HepG2 (cell line): ENCODE measurements around the gene SIMC1. TPM values are rescaled to one million over a fixed set of nuclear protein-coding genes. Genes with fewer than 3 reads are reported as not detected.

Experiments
- ATAC-seq: fragments of 200-7000 bp; cut with Tn5 transposase; 3 replicates; pipeline ENCODE4 v1.9.1; 2020; ENCODE audit warnings: mild to moderate bottlenecking, moderate library complexity
- BruUV-seq: library from RNA; stranded (reverse); fragments of 400-500 nt; replicated peaks from 2 replicates; lab custom pipeline; 2021; lab: Mats Ljungman, UMichigan
- CTCF ChIA-PET: fragments of 300-600 bp; formaldehyde crosslinking; extraction: SDS; loops from one replicate; lab custom pipeline; 2021; ENCODE audit warnings: low total read pairs, inconsistent platforms, low intra/inter-chr PET ratio; lab: Yijun Ruan, JAX
- POLR2A ChIA-PET: fragments of 350-600 bp; sonication (Branson Sonifier 250); formaldehyde crosslinking; loops from one replicate; lab custom pipeline; 2020; ENCODE audit warnings: antibody characterized with exemption, inconsistent platforms; lab: Yijun Ruan, JAX
- DNase-seq: peaks from one replicate; pipeline ENCODE4 v3.0.0-alpha.2; 2015; ENCODE audit warnings: low spot score
- FAIRE-seq: peaks from 3 replicates; lab custom pipeline; 2011; peaks lifted over from hg19 to GRCh38; lab: Jason Lieb, UNC
- H2AFZ ChIP-seq: one replicate; pipeline ENCODE4 v1.6.1; 2011; ENCODE audit warnings: low read length, inconsistent platforms
- H3K27ac ChIP-seq: fragments of 300-600 bp; 3 replicates; pipeline ENCODE4 v1.8.0; 2011; ENCODE audit warnings: mixed run types, mild to moderate bottlenecking, mixed read lengths, low read length, inconsistent platforms; ENCODE audit not compliant: insufficient read depth; ENCODE audit errors: extremely low read length
- H3K27me3 ChIP-seq, 2 experiments: fragments of 200-600 bp in 1 of 2; 2 replicates in 1 of 2; 3 replicates in 1 of 2; pipeline versions ENCODE4 v1.6.0 to v1.8.0; 2011; ENCODE audit warnings: low read length in 2 of 2, mild to moderate bottlenecking in 2 of 2, moderate library complexity in 2 of 2, inconsistent platforms in 1 of 2; ENCODE audit not compliant: insufficient read depth in 2 of 2, control insufficient read depth in 1 of 2
- H3K36me3 ChIP-seq, 2 experiments: fragments of 200-600 bp in 1 of 2; replicated peaks in 1 of 2; 2 replicates in 1 of 2; 3 replicates in 1 of 2; pipeline versions ENCODE4 v1.5.1 to v1.8.0; 2011; ENCODE audit warnings: low read length in 2 of 2, inconsistent platforms in 1 of 2; ENCODE audit not compliant: insufficient read depth in 2 of 2, control insufficient read depth in 1 of 2
- H3K4me1 ChIP-seq: 2 replicates; pipeline ENCODE4 v1.5.1; 2012; ENCODE audit warnings: low read length, inconsistent platforms; ENCODE audit not compliant: insufficient read depth
- H3K4me2 ChIP-seq: 2 replicates; pipeline ENCODE4 v1.6.0; 2011; ENCODE audit warnings: low read depth, low read length, inconsistent platforms
- H3K4me3 ChIP-seq, 3 experiments: fragments of 200-600 bp in 1 of 3; sonication (generic), shearing (Covaris generic) in 1 of 3; replicated peaks in 1 of 3; 2 replicates each; pipeline ENCODE4 v1.5.1; 2011 to 2016; ENCODE audit warnings: low read length in 3 of 3, inconsistent platforms in 2 of 3, low read depth in 2 of 3, mild to moderate bottlenecking in 2 of 3, control low read depth in 1 of 3, mixed read lengths in 1 of 3; ENCODE audit not compliant: insufficient read depth in 1 of 3
- H3K79me2 ChIP-seq: one replicate; pipeline ENCODE4 v1.6.1; 2011; ENCODE audit warnings: low read length, inconsistent platforms; ENCODE audit not compliant: insufficient read depth
- H3K9ac ChIP-seq: 2 replicates; pipeline ENCODE4 v1.6.0; 2011; ENCODE audit warnings: mild to moderate bottlenecking, low read depth, low read length, inconsistent platforms; ENCODE audit not compliant: insufficient read depth
- H3K9me3 ChIP-seq: 2 replicates; pipeline ENCODE4 v1.5.1; 2012; ENCODE audit warnings: mild to moderate bottlenecking, low read length
- H4K20me1 ChIP-seq: 2 replicates; pipeline ENCODE4 v1.6.0; 2011; ENCODE audit warnings: inconsistent platforms, mild to moderate bottlenecking, low read length, moderate library complexity; ENCODE audit not compliant: insufficient read depth
- GATA4 ChIP-seq: sonication (generic); IDR thresholded peaks from 2 replicates; pipeline ENCODE4 v1.6.1; 2016; ENCODE audit warnings: antibody characterized with exemption, low read depth, borderline replicate concordance
- NFIB ChIP-seq: sonication (generic); formaldehyde crosslinking; IDR thresholded peaks from 2 replicates; pipeline ENCODE4 v1.9.0; 2021; ENCODE audit warnings: missing genetic modification reagents, mild to moderate bottlenecking, borderline replicate concordance
- PHF5A ChIP-seq: IDR thresholded peaks from one replicate; pipeline ENCODE4 v1.6.1; 2018; ENCODE audit warnings: low read depth, missing genetic modification reagents; ENCODE audit not compliant: unreplicated experiment
- RXRB ChIP-seq: IDR thresholded peaks from 2 replicates; pipeline ENCODE4 v1.6.1; 2016; ENCODE audit warnings: borderline replicate concordance, missing genetic modification reagents, missing compliant biosample characterization
- ZNF768 ChIP-seq: sonication (generic); formaldehyde crosslinking; IDR thresholded peaks from 2 replicates; pipeline ENCODE4 v1.4.0; 2020; ENCODE audit warnings: missing genetic modification reagents
- WGBS: methylation state at CpG from one replicate; pipeline ENCODE4 v1.1.6; 2017; ENCODE audit warnings: low lambda C conversion rate; 5-methylcytosine and 5-hydroxymethylcytosine counted together
- in situ Hi-C: cut with HindIII; loops from 2 replicates; pipeline ENCODE4 v1.10.0; 2017; ENCODE audit warnings: low pct_unique_long_range_greater_than_20kb; ENCODE audit not compliant: extremely low pct_ligation_motif_present
- intact Hi-C: fragments of 100-400 bp; cut with micrococcal nuclease; formaldehyde crosslinking; loops from one replicate; pipeline ENCODE4 v1.10.0; 2022; ENCODE audit not compliant: unreplicated experiment
- polyA plus RNA-seq, 8 experiments: library from polyadenylated mRNA; depleted of rRNA in 3 of 8; stranded (reverse) in 7 of 8; unstranded in 1 of 8; fragments of >200 nt; fragmentation: Illumina TruSeq in 4 of 8; extraction: Trizol in 4 of 8; gene quantifications; 2 replicates each; pipeline versions ENCODE4 v1.2.1 to v1.2.3, GENCODE V29; 2011 to 2016; ENCODE audit warnings: low read depth in 4 of 8, missing spikeins in 1 of 8, mixed read lengths in 1 of 8; ENCODE audit not compliant: insufficient read depth in 1 of 8
- total RNA-seq, 5 experiments: library from RNA; depleted of rRNA; stranded (reverse); fragments of >200 nt; fragmentation: Illumina TruSeq; extraction: Trizol; gene quantifications; 2 replicates each; pipeline ENCODE4 v1.2.3, GENCODE V29; 2016; ENCODE audit warnings: low read depth in 1 of 5
- TF ChIP-seq, protein P1 (sequence below): sonication (generic); formaldehyde crosslinking; IDR thresholded peaks from 2 replicates; pipeline ENCODE4 v1.9.0; 2022; ENCODE audit warnings: missing genetic modification reagents, mild to moderate bottlenecking, borderline replicate concordance
- TF ChIP-seq, protein P2 (sequence below): sonication (generic); formaldehyde crosslinking; IDR thresholded peaks from 2 replicates; pipeline ENCODE4 v1.4.0; 2020; ENCODE audit warnings: missing genetic modification reagents

SIMC1 gene
- total and polyA plus RNA-seq, 2 of the 13 experiments (the other 11 are each of a cell fraction or from before 2014, with no cell fraction given), result 5.4 to 6.8 TPM

GRCh38 chr5:176355400-176356178 is 117.4 kb downstream of the SIMC1 start:
- intact Hi-C loops, result no loop called here
- in situ Hi-C loops, result no loop called here
- CTCF ChIA-PET, result no interaction called here
- no peak overlapping the region for H3K9ac ChIP-seq
- H3K4me1 ChIP-seq, result peaks cover 21% of the 10 kb centered on the region
- TF ChIP-seq ZNF768 (CRISPR knock-in tag), result peak; percentile 59; the same call in 1 of the 2 replicates
- no peak for TF ChIP-seq GATA4
- TF ChIP-seq NFIB (CRISPR knock-in tag), result no peak
- TF ChIP-seq RXRB (CRISPR knock-in tag), result no peak
- TF ChIP-seq PHF5A (CRISPR knock-in tag), result no peak
- TF ChIP-seq, protein P1, sequence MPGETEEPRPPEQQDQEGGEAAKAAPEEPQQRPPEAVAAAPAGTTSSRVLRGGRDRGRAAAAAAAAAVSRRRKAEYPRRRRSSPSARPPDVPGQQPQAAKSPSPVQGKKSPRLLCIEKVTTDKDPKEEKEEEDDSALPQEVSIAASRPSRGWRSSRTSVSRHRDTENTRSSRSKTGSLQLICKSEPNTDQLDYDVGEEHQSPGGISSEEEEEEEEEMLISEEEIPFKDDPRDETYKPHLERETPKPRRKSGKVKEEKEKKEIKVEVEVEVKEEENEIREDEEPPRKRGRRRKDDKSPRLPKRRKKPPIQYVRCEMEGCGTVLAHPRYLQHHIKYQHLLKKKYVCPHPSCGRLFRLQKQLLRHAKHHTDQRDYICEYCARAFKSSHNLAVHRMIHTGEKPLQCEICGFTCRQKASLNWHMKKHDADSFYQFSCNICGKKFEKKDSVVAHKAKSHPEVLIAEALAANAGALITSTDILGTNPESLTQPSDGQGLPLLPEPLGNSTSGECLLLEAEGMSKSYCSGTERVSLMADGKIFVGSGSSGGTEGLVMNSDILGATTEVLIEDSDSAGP (CRISPR knock-in tag), result no peak
- TF ChIP-seq, protein P2, sequence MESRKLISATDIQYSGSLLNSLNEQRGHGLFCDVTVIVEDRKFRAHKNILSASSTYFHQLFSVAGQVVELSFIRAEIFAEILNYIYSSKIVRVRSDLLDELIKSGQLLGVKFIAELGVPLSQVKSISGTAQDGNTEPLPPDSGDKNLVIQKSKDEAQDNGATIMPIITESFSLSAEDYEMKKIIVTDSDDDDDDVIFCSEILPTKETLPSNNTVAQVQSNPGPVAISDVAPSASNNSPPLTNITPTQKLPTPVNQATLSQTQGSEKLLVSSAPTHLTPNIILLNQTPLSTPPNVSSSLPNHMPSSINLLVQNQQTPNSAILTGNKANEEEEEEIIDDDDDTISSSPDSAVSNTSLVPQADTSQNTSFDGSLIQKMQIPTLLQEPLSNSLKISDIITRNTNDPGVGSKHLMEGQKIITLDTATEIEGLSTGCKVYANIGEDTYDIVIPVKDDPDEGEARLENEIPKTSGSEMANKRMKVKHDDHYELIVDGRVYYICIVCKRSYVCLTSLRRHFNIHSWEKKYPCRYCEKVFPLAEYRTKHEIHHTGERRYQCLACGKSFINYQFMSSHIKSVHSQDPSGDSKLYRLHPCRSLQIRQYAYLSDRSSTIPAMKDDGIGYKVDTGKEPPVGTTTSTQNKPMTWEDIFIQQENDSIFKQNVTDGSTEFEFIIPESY, result peak; percentile 56; the same call in 1 of the 2 replicates
- peaks cover 18% of the 10 kb centered on the region for H4K20me1 ChIP-seq
- H3K79me2 ChIP-seq, result peaks cover 55% of the 10 kb centered on the region
- H3K27ac ChIP-seq, result no peak overlapping the region
- H3K4me3 ChIP-seq, result no peak overlapping the region
- peak; percentile 65 for ATAC-seq
- peaks cover 25 to 74% of the 10 kb centered on the region in 2 experiments for H3K36me3 ChIP-seq
- 95% methylated on average over 16 of the region's 16 CpGs for WGBS
- no peaks in the 10 kb centered on the region for H3K27me3 ChIP-seq
- H3K4me2 ChIP-seq, result no peak overlapping the region
- no TSS peak for BruUV-seq
- no peaks in the 10 kb centered on the region for H3K9me3 ChIP-seq
- POLR2A ChIA-PET, result no interaction called here
- FAIRE-seq, result no peak
- no peak overlapping the region for H2AFZ ChIP-seq
- no peak for DNase-seq
